ENCODE results near the gene SLC24A4. TPM values are rescaled to one million over a fixed set of nuclear protein-coding genes. Genes with fewer than 3 reads are reported as not detected.

Gene SLC24A4
- total and polyA plus RNA-seq, 2 of the 4 experiments (the other 2 are of a cell fraction): not detected

DNA sequence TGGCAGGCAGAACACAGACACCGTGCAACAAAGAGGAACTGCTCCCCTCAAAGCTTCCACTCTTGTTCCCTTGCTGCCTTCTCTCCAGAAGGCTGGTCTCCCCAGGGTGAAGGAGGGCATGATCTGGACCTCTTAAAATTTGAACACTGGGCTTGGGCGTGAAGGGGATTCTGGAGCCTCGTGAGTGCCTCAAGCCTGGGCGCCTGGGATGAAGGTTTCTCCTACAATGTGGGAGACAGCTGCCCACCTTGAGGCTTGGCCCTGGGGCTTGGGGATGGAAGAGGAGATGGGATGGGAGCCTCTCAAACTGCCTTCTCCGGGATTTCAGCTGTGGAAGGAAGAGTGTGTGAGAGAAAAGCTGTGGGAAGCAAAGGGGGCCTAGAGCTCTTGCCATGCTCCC is 182.9 kb downstream of the SLC24A4 start:
- H3K4ac ChIP-seq (ENCODE audit: low read depth, low read length): peak overlapping the region; percentile 43; the same call in 1 of the 2 replicates
- no peaks in the 10 kb centered on the region for H3K9me3 ChIP-seq (ENCODE audit: control insufficient read depth, insufficient read depth, low read length)
- in situ Hi-C loops (cut with MboI; ENCODE audit: low sequenced_read_pairs) (no loop called here), dilution Hi-C loops (cut with HindIII; ENCODE audit: low sequenced_read_pairs, unreplicated experiment) (no loop called here), intact Hi-C loops (cut with micrococcal nuclease) (no loop called here)
- H2AK5ac ChIP-seq (ENCODE audit: low read depth, low read length): peak overlapping the region; percentile 32; the same call in 1 of the 2 replicates
- no TSS peak for BruUV-seq (replicated peaks)
- H4K20me1 ChIP-seq (ENCODE audit: insufficient read depth, low read length): no peaks in the 10 kb centered on the region
- H3K4me2 ChIP-seq (ENCODE audit: low read depth, low read length): no peak overlapping the region
- no peak overlapping the region for H3K14ac ChIP-seq (replicated peaks; ENCODE audit: low read depth, low read length)
- 100% methylated on average over 1 of the region's 5 CpGs; no CpG with 5 or more reads in 1 of the 2 experiments for WGBS, 2 experiments (ENCODE audit: extremely low coverage in 2 of 2, insufficient read length in 1 of 2)
- no peaks in the 10 kb centered on the region for H3K36me3 ChIP-seq (ENCODE audit: control insufficient read depth, insufficient read depth, low read length)
- H2BK120ac ChIP-seq (ENCODE audit: low read depth, low read length): peak overlapping the region; percentile 66
- no peak overlapping the region for H3K56ac ChIP-seq (ENCODE audit: extremely low read depth, insufficient read depth, low read length)
- H3K27ac ChIP-seq (ENCODE audit: insufficient read depth, low read length): no peak overlapping the region
- peak overlapping the region; percentile 50 for H2AK9ac ChIP-seq (replicated peaks; ENCODE audit: low read depth, low read length, poor library complexity)
- no peak overlapping the region for H4K5ac ChIP-seq (ENCODE audit: low read depth, low read length)
- H2BK15ac ChIP-seq (ENCODE audit: low read depth, low read length): peak overlapping the region; percentile 79; the same call in 1 of the 3 replicates
- no peak overlapping the region for H3K9ac ChIP-seq (ENCODE audit: low read depth, low read length)
- H2BK5ac ChIP-seq (ENCODE audit: low read depth, low read length, poor library complexity, severe bottlenecking): no peak overlapping the region
- H3K79me1 ChIP-seq (ENCODE audit: low read depth in 1 of 2, low read length in 2 of 2): peaks cover 0 to 5% of the 10 kb centered on the region in 2 experiments; a peak in 1 of 4 replicates
- CTCF ChIA-PET: no interaction called here
- DNase-seq: no peak
- H4K8ac ChIP-seq (ENCODE audit: low read depth in 2 of 2, low read length in 2 of 2): no peak overlapping the region
- H3K27me3 ChIP-seq (ENCODE audit: control insufficient read depth, insufficient read depth, low read length): no peaks in the 10 kb centered on the region
- H4K91ac ChIP-seq (ENCODE audit: insufficient read depth, low read depth, low read length): peak overlapping the region; percentile 62
- peak overlapping the region; percentile 74 for H2BK20ac ChIP-seq (ENCODE audit: low read depth, low read length)
- no peak overlapping the region for H3K23ac ChIP-seq (ENCODE audit: low read depth, low read length)
- no peak overlapping the region for H3K4me3 ChIP-seq (ENCODE audit: insufficient read depth, low read depth, low read length)
- TF ChIP-seq FOS (IDR thresholded peaks at IDR 0.05; ENCODE audit: low read depth, low read length): no peak
- TF ChIP-seq CHD1 (IDR thresholded peaks at IDR 0.05; ENCODE audit: low read depth, low read length): no peak
- no peak for TF ChIP-seq RCOR1 (IDR thresholded peaks at IDR 0.05; ENCODE audit: insufficient replicate concordance, low read length)
- TF ChIP-seq MAFK (IDR thresholded peaks at IDR 0.05; ENCODE audit: low read depth, low read length): no peak
- TF ChIP-seq, protein P1, sequence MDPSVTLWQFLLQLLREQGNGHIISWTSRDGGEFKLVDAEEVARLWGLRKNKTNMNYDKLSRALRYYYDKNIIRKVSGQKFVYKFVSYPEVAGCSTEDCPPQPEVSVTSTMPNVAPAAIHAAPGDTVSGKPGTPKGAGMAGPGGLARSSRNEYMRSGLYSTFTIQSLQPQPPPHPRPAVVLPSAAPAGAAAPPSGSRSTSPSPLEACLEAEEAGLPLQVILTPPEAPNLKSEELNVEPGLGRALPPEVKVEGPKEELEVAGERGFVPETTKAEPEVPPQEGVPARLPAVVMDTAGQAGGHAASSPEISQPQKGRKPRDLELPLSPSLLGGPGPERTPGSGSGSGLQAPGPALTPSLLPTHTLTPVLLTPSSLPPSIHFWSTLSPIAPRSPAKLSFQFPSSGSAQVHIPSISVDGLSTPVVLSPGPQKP (IDR thresholded peaks at IDR 0.05; ENCODE audit: borderline replicate concordance, low read depth, low read length): no peak
- TF ChIP-seq SMC3 (IDR thresholded peaks at IDR 0.05; ENCODE audit: low read depth, low read length): no peak
- no peak for TF ChIP-seq NFE2L2 (IDR thresholded peaks at IDR 0.05; ENCODE audit: low read depth, low read length)
- TF ChIP-seq RAD21 (IDR thresholded peaks at IDR 0.05; ENCODE audit: low read length): no peak
- TF ChIP-seq, protein P2, sequence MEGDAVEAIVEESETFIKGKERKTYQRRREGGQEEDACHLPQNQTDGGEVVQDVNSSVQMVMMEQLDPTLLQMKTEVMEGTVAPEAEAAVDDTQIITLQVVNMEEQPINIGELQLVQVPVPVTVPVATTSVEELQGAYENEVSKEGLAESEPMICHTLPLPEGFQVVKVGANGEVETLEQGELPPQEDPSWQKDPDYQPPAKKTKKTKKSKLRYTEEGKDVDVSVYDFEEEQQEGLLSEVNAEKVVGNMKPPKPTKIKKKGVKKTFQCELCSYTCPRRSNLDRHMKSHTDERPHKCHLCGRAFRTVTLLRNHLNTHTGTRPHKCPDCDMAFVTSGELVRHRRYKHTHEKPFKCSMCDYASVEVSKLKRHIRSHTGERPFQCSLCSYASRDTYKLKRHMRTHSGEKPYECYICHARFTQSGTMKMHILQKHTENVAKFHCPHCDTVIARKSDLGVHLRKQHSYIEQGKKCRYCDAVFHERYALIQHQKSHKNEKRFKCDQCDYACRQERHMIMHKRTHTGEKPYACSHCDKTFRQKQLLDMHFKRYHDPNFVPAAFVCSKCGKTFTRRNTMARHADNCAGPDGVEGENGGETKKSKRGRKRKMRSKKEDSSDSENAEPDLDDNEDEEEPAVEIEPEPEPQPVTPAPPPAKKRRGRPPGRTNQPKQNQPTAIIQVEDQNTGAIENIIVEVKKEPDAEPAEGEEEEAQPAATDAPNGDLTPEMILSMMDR (conservative IDR thresholded peaks at IDR 0.05; ENCODE audit: low read depth, low read length): no peak
- TF ChIP-seq BHLHE40 (IDR thresholded peaks at IDR 0.05; ENCODE audit: low read depth, low read length): no peak
- no peak for TF ChIP-seq MXI1 (IDR thresholded peaks at IDR 0.05; ENCODE audit: borderline replicate concordance, low read depth, low read length)
- TF ChIP-seq, protein P3, sequence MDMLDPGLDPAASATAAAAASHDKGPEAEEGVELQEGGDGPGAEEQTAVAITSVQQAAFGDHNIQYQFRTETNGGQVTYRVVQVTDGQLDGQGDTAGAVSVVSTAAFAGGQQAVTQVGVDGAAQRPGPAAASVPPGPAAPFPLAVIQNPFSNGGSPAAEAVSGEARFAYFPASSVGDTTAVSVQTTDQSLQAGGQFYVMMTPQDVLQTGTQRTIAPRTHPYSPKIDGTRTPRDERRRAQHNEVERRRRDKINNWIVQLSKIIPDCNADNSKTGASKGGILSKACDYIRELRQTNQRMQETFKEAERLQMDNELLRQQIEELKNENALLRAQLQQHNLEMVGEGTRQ (IDR thresholded peaks at IDR 0.05; ENCODE audit: low read depth, low read length): no peak
- no peak for TF ChIP-seq MAZ (IDR thresholded peaks at IDR 0.05; ENCODE audit: borderline replicate concordance, low read depth, low read length)
- TF ChIP-seq RFX5 (IDR thresholded peaks at IDR 0.05; ENCODE audit: low read depth, low read length): no peak
- no peak for TF ChIP-seq POLR2A (IDR thresholded peaks at IDR 0.05; ENCODE audit: low read depth, low read length)
- no peak for TF ChIP-seq CEBPB (IDR thresholded peaks at IDR 0.05; ENCODE audit: low read depth, low read length)
- H3K4me1 ChIP-seq (ENCODE audit: control insufficient read depth, insufficient read depth, low read length): peaks cover 19% of the 10 kb centered on the region
- no peak for ATAC-seq (ENCODE audit: low read depth)
- peak overlapping the region; percentile 54 for H2AFZ ChIP-seq (replicated peaks; ENCODE audit: low read length, poor library complexity)
- H3K9me1 ChIP-seq (ENCODE audit: insufficient read depth, low read length): peaks cover 31% of the 10 kb centered on the region
- H3K18ac ChIP-seq (ENCODE audit: low read depth, low read length): no peak overlapping the region
- POLR2A ChIA-PET (ENCODE audit: unreplicated experiment): no interaction called here

Data from IMR-90 (cell line).